NB4 (cell line): ENCODE results near the gene PROM2.

Experiments
- POLR2A ChIP-seq: IDR thresholded peaks from 2 replicates; pipeline ENCODE4 v1.6.1; 2011; ENCODE audit warnings: mild to moderate bottlenecking; ENCODE audit not compliant: insufficient read length; ENCODE audit errors: extremely low read depth
- TF ChIP-seq, protein P1 (sequence below): IDR thresholded peaks from one replicate; pipeline ENCODE4 v1.5.1; 2012; ENCODE audit warnings: low read depth, low read length
- TF ChIP-seq, protein P2 (sequence below): IDR thresholded peaks from 2 replicates; pipeline ENCODE4 v1.6.1; 2011; ENCODE audit warnings: low read depth, low read length

DNA sequence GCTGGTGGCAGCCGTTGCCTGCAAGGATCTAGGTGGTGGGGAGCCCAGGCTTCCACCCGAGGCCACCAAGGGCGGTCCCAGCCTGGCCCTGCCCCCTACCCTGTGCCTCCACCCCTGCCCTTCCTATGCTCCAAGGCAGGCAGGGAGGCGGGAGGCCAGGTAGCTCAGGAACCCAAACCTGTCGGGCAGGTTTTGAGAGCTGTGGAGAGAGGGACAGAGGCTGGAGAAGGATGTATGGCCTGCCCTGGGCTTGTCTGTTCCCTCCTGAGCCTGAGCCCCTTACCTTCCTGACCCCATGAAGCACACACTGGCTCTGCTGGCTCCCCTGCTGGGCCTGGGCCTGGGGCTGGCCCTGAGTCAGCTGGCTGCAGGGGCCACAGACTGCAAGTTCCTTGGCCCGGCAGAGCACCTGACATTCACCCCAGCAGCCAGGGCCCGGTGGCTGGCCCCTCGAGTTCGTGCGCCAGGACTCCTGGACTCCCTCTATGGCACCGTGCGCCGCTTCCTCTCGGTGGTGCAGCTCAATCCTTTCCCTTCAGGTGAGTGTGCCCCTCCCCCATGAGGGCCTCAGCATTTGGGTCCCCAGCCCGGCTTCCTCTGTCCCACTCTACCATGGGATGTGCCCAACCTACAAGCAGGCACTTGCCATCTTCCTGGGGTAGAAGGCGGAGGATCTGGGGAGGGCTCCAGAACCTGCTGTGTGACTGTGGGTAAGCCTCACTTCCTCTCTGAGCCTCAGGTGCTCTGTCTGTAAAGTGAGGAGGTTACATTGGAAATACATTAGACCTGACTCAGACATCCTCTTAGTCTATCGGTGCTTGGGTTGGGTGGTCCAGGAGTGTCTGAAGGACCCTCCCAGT lies at the start of gene PROM2:
- TF ChIP-seq, protein P1, sequence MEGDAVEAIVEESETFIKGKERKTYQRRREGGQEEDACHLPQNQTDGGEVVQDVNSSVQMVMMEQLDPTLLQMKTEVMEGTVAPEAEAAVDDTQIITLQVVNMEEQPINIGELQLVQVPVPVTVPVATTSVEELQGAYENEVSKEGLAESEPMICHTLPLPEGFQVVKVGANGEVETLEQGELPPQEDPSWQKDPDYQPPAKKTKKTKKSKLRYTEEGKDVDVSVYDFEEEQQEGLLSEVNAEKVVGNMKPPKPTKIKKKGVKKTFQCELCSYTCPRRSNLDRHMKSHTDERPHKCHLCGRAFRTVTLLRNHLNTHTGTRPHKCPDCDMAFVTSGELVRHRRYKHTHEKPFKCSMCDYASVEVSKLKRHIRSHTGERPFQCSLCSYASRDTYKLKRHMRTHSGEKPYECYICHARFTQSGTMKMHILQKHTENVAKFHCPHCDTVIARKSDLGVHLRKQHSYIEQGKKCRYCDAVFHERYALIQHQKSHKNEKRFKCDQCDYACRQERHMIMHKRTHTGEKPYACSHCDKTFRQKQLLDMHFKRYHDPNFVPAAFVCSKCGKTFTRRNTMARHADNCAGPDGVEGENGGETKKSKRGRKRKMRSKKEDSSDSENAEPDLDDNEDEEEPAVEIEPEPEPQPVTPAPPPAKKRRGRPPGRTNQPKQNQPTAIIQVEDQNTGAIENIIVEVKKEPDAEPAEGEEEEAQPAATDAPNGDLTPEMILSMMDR: no peak
- TF ChIP-seq POLR2A: no peak
- TF ChIP-seq, protein P2, sequence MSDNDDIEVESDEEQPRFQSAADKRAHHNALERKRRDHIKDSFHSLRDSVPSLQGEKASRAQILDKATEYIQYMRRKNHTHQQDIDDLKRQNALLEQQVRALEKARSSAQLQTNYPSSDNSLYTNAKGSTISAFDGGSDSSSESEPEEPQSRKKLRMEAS: no peak
